Measurements from ENCODE around the gene CHTF8. TPM values are rescaled to one million over a fixed set of nuclear protein-coding genes. Genes with fewer than 3 reads are reported as not detected.
"Not testable (repeated sequence)": the region's sequence is repeated elsewhere in the genome, so short reads cannot be mapped to it uniquely, and the experiment has no call there.

The CHTF8 gene
- total RNA-seq, 2 donors from 2014 or later: 66.1 to 68.5 TPM

DNA sequence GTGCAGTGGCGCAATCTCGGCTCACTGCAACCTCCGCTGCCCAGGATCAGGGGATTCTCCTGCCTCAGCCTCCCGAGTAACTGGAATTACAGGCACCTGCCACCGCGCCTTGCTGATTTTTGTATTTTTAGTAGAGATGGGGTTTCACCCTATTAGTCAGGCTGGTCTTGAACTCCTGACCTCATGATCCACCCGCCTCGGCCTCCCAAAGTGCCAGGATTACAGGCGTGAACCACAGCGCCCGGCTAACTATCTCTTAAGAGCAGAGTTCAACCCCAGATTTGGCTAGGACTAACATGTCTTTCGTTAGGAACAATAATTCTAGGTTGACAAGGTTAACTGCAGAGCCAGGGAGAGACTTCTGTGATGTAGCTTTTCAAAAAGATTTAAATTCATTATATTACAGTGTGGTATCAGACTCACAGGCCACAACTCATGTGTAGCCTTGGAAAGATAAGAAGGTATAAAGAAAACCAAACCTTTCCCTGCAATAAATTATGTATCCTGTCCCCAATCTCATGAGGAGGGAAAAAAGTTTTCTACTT is 4.3 kb downstream of the CHTF8 start:
- Mint-ChIP-seq H3K27ac (peak overlapping the region; percentile 72), H3K27me3 (no peaks in the 10 kb centered on the region), H3K4me1 (peaks cover 30% of the 10 kb centered on the region), H3K36me3 (ENCODE audit: low read depth) (no peaks in the 10 kb centered on the region), H3K4me3 (no peak overlapping the region)
- ATAC-seq (no peak), DNase-seq (no peak)
- no peaks in the 10 kb centered on the region for H3K9me3 ChIP-seq (ENCODE audit: control insufficient read depth, low read length, poor library complexity, severe bottlenecking)

DNA sequence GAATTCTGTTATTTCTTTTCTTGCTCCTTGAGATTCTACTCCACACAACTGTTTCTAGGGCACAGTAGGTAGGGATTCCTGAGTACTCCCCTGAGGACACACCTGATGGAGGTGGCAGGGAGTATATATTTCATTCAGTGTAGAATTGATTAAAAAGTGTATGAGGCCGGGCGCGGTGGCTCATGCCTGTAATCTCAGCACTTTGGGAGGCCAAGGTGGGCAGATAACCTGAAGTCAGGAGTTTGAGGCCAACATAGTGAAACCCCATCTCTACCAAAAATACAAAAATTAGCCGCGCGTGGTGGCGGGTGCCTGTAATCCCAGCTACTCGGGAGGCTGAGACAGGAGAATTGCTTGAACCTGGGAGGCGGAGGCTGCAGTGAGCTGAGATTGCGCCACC is 5.6 kb downstream of the CHTF8 start:
- H3K9me3 ChIP-seq (ENCODE audit: control insufficient read depth, low read length, poor library complexity, severe bottlenecking); H3K36me3 Mint-ChIP-seq (ENCODE audit: low read depth); ATAC-seq; DNase-seq; H3K4me3 Mint-ChIP-seq; H3K27ac Mint-ChIP-seq; H3K27me3 Mint-ChIP-seq: not testable (repeated sequence)
- peaks cover 25% of the 10 kb centered on the region for H3K4me1 Mint-ChIP-seq

DNA sequence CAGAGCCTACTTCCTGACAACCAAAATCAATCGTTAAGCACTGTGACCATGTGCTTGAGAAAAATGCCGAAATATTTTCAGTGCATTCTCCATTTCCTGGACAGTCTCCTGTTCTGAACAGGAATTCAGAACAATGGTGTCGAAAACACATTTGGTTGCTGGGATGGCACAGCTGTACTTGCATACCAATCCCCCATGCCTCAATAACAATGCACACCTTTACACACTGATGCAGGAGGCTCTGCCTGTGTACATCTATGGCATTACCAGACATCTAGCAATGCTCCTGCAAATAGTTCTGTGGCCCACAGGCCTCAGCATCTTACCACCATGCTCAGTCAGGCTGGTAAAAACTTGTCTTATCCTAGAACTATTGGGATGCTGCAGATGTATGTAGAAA is 6.2 kb downstream of the CHTF8 start:
- Mint-ChIP-seq H3K27me3 (no peaks in the 10 kb centered on the region), H3K27ac (no peak overlapping the region), H3K4me3 (no peak overlapping the region), H3K36me3 (ENCODE audit: low read depth) (no peaks in the 10 kb centered on the region), H3K4me1 (peaks cover 20% of the 10 kb centered on the region)
- ATAC-seq (no peak), DNase-seq (no peak)
- no peaks in the 10 kb centered on the region for H3K9me3 ChIP-seq (ENCODE audit: control insufficient read depth, low read length, poor library complexity, severe bottlenecking)

DNA sequence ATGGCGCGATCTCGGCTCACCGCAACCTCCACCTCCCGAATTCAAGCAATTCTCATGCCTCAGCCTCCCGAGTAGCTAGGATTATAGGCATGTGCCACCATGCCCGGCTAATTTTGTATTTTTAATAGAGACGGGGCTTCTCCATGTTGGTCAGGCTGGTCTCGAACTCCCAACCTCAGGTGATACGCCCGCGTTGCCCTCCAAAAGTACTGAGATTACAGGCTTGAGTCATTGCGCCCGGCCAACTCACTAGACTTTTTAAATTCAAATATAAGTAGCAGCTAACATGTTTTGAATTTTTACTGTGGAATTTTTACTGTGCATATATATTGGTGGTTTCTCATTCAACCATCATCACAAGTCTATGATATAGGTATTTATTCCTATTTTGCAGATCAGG is 7.4 kb downstream of the CHTF8 start:
- H3K9me3 ChIP-seq (ENCODE audit: control insufficient read depth, low read length, poor library complexity, severe bottlenecking); ATAC-seq; H3K36me3 Mint-ChIP-seq (ENCODE audit: low read depth); H3K4me3 Mint-ChIP-seq; H3K27me3 Mint-ChIP-seq; DNase-seq: not testable (repeated sequence)
- H3K4me1 Mint-ChIP-seq: peaks cover 11% of the 10 kb centered on the region
- peak overlapping the region; percentile 24 for H3K27ac Mint-ChIP-seq

DNA sequence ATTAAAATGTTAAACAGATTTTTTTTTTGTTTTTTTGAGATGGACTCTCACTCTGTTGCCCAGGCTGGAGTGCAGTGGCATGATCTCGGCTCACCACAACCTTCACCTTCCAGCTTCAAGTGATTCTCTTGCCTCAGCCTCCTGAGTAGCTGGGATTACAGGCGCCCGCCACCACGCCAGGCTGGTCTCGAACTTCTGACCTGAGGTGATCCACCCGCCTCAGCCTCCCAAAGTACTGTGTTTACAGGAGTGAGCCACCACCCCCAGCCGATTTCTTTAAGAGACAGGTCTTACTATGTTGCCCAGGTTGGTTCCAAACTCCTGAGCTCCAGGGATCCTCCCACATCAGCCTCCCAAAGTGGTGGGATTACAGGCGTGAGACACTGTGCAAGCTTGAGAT is 8.0 kb downstream of the CHTF8 start:
- ATAC-seq; H3K27me3 Mint-ChIP-seq; H3K9me3 ChIP-seq (ENCODE audit: control insufficient read depth, low read length, poor library complexity, severe bottlenecking); H3K27ac Mint-ChIP-seq; DNase-seq; H3K4me3 Mint-ChIP-seq; H3K36me3 Mint-ChIP-seq (ENCODE audit: low read depth): not testable (repeated sequence)
- H3K4me1 Mint-ChIP-seq: peaks cover 11% of the 10 kb centered on the region

DNA sequence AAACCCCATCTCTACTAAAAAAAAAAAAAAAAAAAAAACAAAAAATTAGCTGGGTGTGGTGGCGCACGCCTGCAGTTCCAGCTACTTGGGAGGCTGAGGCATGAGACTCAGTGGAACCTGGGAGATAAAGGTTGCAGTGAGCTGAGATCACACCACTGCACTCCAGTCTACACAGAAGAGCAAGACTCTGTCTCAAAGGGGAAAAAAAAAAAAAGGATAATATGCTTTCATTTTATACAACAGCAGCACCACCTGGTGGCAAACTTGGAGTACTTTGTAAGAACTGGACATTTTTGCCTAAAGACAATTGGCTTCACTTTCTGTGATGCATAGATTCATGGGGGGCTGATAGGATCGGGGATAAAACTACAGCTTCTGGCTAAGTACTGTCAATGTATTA is 8.5 kb downstream of the CHTF8 start:
- no peaks in the 10 kb centered on the region for H3K27me3 Mint-ChIP-seq
- DNase-seq (peak; percentile 39 to 54 (median 43)), ATAC-seq (peak; percentile 73)
- peaks cover 3% of the 10 kb centered on the region for H3K36me3 Mint-ChIP-seq (ENCODE audit: low read depth)
- peaks cover 11% of the 10 kb centered on the region for H3K4me1 Mint-ChIP-seq
- H3K27ac Mint-ChIP-seq: no peak overlapping the region
- H3K4me3 Mint-ChIP-seq: no peak overlapping the region
- H3K9me3 ChIP-seq (ENCODE audit: control insufficient read depth, low read length, poor library complexity, severe bottlenecking): no peaks in the 10 kb centered on the region

DNA sequence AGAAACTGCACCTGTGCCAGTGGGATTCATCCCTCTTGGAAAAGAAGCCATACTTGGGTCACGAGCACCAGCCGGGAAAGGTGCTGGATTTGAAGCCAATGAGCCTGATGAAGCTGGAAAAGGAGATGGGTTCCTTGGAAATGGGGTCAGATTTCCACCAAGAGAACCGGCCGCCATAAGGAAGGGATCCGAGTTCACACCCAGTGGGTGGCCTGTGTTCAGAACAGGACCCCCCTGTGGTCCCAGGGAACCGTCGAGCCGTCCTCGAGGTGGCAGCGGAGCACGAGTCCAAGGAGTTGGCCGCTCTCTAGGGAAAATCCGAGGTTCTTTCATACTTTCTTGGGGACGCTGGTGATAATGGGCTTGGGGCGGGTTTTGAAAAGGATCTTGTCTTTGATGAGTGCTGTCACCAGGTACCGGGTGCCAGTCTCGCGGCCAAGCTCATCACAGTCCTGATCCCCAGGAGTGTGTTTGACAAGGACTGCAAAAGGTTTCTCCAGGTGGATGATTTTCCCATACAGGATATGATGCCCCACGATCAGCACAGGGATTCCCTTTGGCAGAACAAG is 12.2 kb downstream of the CHTF8 start:
- Mint-ChIP-seq H3K36me3 (ENCODE audit: low read depth) (peaks cover 3% of the 10 kb centered on the region), H3K27ac (no peak overlapping the region), H3K4me1 (peaks cover 5% of the 10 kb centered on the region), H3K27me3 (no peaks in the 10 kb centered on the region), H3K4me3 (no peak overlapping the region)
- DNase-seq (no peak), ATAC-seq (no peak)
- H3K9me3 ChIP-seq (ENCODE audit: control insufficient read depth, low read length, poor library complexity, severe bottlenecking): no peaks in the 10 kb centered on the region

DNA sequence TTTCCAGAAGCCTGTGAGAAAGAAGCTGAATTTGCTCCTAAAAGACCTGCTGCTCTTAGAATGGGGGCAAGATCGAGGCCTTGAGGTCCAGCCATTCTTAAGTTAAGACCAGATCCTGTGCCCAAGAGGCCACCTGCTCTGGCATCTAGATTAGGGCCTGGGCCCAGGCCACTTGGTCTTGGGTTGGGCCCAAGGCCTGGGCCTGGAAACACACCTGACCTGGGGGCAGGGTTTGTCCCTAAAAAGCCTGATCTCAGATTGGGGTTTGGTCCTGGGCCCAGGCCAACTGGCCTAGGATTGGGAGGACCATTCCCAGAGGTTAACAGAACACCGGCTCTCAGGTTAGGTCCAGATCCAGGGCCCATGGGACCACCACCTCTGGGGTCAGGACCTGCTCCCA is 12.9 kb downstream of the CHTF8 start:
- Mint-ChIP-seq H3K27ac (no peak overlapping the region), H3K4me3 (no peak overlapping the region), H3K4me1 (peaks cover 10% of the 10 kb centered on the region), H3K36me3 (ENCODE audit: low read depth) (peaks cover 8% of the 10 kb centered on the region), H3K27me3 (no peaks in the 10 kb centered on the region)
- ATAC-seq (no peak), DNase-seq (no peak)
- no peaks in the 10 kb centered on the region for H3K9me3 ChIP-seq (ENCODE audit: control insufficient read depth, low read length, poor library complexity, severe bottlenecking)

DNA sequence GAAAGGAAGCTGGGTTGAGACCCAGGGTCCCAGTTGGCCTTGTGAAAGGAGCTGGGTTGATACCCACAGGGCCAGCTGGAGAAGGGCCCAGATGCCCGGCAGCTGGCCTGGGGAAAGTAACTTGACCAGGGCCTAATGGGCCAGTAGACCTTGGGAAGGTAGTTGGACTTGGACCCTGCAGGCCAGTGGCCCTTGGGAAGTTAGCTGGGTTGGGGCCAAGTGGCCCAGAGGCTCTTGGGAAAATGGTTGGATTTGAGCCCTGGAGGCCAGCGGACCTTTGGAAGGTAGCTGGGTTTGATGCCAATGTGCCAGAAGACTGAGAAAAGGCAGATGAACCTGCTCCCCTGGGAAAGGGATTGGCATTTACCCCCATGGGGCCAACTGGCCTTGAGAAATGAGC is 13.4 kb downstream of the CHTF8 start:
- Mint-ChIP-seq H3K4me1 (peaks cover 8% of the 10 kb centered on the region), H3K27me3 (no peaks in the 10 kb centered on the region), H3K4me3 (no peak overlapping the region), H3K27ac (no peak overlapping the region), H3K36me3 (ENCODE audit: low read depth) (peaks cover 8% of the 10 kb centered on the region)
- no peaks in the 10 kb centered on the region for H3K9me3 ChIP-seq (ENCODE audit: control insufficient read depth, low read length, poor library complexity, severe bottlenecking)
- DNase-seq: no peak
- ATAC-seq: no peak

DNA sequence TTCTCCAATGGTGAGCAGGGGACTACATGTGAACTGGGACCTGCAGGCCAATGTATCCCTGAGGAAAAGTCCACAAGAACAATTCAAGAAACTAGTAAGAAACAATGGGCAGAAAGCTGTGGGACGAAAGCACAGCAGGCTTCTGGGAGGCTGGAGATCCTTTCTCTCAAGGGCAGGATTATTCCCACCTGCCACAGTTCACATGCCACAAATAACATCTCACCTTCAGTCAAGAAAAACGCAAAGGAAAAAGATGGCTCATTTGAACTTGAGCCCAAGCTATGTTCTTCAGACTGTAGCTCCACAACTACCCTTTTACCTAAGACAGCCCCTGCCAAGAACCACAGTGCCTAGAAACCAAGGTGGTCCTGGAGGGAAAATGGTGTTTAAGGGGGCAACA is 13.9 kb downstream of the CHTF8 start:
- Mint-ChIP-seq H3K36me3 (ENCODE audit: low read depth) (peaks cover 8% of the 10 kb centered on the region), H3K4me3 (no peak overlapping the region), H3K27ac (no peak overlapping the region), H3K27me3 (no peaks in the 10 kb centered on the region), H3K4me1 (peaks cover 7% of the 10 kb centered on the region)
- no peak for ATAC-seq
- no peak for DNase-seq
- no peaks in the 10 kb centered on the region for H3K9me3 ChIP-seq (ENCODE audit: control insufficient read depth, low read length, poor library complexity, severe bottlenecking)

DNA sequence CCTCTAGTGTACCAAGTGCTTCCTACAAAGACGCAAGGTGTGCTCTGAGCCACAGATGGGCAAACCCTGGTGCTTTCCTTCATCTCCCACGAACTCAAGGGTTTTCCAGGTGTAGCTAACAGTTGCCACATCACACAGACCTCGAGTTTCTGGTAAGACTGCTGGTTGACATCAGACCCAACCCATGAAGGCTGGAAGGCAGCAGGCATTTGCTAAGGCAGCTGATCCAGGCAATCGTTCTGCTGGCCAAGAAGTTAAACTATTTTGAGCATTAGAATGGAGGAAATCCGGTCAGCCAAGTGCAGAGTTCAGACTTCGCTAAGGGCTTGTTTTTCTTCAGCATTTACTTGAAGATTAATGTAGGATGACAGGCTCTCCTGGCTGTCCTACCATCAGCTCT is 15.5 kb downstream of the CHTF8 start:
- H3K4me3 Mint-ChIP-seq: no peak overlapping the region
- no peaks in the 10 kb centered on the region for H3K27me3 Mint-ChIP-seq
- peaks cover 10% of the 10 kb centered on the region for H3K4me1 Mint-ChIP-seq
- ATAC-seq: no peak
- H3K9me3 ChIP-seq (ENCODE audit: control insufficient read depth, low read length, poor library complexity, severe bottlenecking): no peaks in the 10 kb centered on the region
- H3K27ac Mint-ChIP-seq: no peak overlapping the region
- no peak for DNase-seq
- H3K36me3 Mint-ChIP-seq (ENCODE audit: low read depth): peaks cover 8% of the 10 kb centered on the region

DNA sequence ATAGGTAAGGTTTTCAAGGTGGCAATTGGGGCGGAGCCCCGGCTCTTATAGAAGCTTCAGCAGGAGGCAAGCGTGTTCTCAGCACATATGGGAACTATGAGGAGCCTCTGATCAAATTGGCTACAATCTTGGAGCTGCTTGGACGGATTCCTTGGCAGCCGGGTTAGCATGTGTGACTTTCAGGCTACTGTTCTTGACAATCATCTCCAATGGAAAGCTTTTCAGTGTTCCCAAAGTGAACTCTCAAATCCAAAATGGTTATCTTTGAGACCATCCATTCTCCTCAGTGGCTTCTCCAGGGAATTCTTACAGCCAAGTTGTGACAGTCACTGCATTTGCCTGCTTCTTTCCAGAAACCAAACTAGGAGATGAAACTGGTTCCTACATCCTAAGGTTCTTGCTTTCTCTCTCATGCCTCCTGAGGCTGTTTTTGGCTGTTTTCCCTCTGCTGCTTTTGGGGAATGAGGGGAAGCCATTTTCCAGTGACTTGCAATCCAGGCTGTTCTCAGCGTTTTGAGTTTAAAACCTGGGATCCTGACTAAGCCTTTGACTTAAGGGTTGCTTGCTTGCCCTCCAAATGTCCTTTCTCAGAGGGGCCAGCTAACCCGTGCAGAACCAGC is 16.0 kb downstream of the CHTF8 start:
- DNase-seq (no peak), ATAC-seq (no peak)
- Mint-ChIP-seq H3K27me3 (no peaks in the 10 kb centered on the region), H3K4me3 (no peak overlapping the region), H3K4me1 (peaks cover 10% of the 10 kb centered on the region), H3K27ac (no peak overlapping the region), H3K36me3 (ENCODE audit: low read depth) (peaks cover 8% of the 10 kb centered on the region)
- no peaks in the 10 kb centered on the region for H3K9me3 ChIP-seq (ENCODE audit: control insufficient read depth, low read length, poor library complexity, severe bottlenecking)

DNA sequence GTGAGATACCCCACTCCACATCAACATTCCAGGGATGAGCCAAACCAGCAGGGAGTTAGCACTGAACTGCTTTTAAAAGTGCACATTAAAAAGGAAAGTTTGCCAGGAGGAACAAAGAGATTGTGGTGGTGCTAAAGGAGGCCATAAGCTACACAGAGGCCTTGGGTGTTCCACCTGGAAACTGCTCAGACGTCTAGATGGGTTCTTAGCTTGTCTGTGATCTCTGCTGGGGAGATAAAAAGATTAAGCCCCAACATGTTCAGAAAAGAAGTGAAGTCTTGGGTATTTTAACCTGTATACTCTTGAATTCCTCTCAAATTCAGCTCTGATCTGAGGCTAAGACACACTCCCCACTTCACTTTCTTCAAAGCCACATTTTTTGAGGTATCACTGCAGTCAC is 16.6 kb downstream of the CHTF8 start:
- no peak for ATAC-seq
- no peak overlapping the region for H3K27ac Mint-ChIP-seq
- peaks cover 10% of the 10 kb centered on the region for H3K4me1 Mint-ChIP-seq
- no peaks in the 10 kb centered on the region for H3K9me3 ChIP-seq (ENCODE audit: control insufficient read depth, low read length, poor library complexity, severe bottlenecking)
- H3K4me3 Mint-ChIP-seq: no peak overlapping the region
- H3K27me3 Mint-ChIP-seq: no peaks in the 10 kb centered on the region
- no peak for DNase-seq
- peaks cover 5% of the 10 kb centered on the region for H3K36me3 Mint-ChIP-seq (ENCODE audit: low read depth)

DNA sequence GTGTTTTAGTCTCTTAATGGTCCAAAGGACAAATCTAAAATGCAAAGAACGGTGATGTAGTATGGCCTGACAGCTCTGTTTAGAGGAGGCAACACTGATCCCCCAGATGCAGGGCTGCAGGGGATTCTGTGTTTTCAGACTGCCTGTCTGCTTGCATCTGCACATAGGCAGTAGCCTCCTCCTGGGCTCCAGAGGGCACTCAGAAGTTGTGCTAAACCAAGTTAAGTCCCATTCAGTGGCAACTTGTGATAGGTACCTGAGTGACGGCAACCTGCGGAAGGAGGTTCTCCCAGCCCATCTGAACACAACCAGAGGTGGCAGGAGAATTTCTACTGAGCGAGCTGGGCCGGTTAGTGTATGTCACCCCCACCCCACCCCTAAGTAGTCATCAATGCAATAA is 17.0 kb downstream of the CHTF8 start:
- no peak for DNase-seq
- no peak for ATAC-seq
- no peaks in the 10 kb centered on the region for H3K27me3 Mint-ChIP-seq
- H3K36me3 Mint-ChIP-seq (ENCODE audit: low read depth): peaks cover 5% of the 10 kb centered on the region
- no peak overlapping the region for H3K4me3 Mint-ChIP-seq
- peaks cover 10% of the 10 kb centered on the region for H3K4me1 Mint-ChIP-seq
- no peaks in the 10 kb centered on the region for H3K9me3 ChIP-seq (ENCODE audit: control insufficient read depth, low read length, poor library complexity, severe bottlenecking)
- no peak overlapping the region for H3K27ac Mint-ChIP-seq
